ENCODE data around the gene DMD. TPM values are rescaled to one million over a fixed set of nuclear protein-coding genes. Genes with fewer than 3 reads are reported as not detected.

Gene DMD
- total RNA-seq, 1 donor from 2014 or later = 143 TPM

DNA sequence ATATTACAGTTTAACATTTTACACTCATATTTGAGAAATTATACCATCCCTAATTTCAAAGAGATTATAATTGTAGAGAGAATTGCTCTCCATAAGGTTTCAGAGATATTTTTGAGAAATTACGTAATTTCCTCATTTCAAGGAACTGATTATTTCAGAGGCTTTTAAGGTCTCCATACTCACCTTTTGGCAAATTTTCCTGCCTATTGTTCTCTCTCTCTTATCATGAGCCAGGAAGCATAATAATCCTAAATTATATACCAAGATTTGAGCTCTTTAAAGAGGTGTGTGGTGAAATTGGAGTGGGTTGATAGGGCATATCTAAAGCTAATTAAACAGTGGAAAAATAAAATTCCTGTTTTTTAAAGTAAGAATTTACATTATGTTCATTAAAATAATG, 1890.6 kb downstream of the DMD start:
- intact Hi-C loops (cut with micrococcal nuclease) = no loop called here
- Histone ChIP-seq H3K9me3 (replicated peaks) (no peaks in the 10 kb centered on the region), H3K27ac (replicated peaks) (peak overlapping the region; percentile 48), H3K36me3 (no peaks in the 10 kb centered on the region), H3K4me1 (peaks cover 24% of the 10 kb centered on the region), H3K27me3 (ENCODE audit: low read depth) (no peaks in the 10 kb centered on the region), H3K4me3 (no peak overlapping the region)
- TF ChIP-seq, protein P1, sequence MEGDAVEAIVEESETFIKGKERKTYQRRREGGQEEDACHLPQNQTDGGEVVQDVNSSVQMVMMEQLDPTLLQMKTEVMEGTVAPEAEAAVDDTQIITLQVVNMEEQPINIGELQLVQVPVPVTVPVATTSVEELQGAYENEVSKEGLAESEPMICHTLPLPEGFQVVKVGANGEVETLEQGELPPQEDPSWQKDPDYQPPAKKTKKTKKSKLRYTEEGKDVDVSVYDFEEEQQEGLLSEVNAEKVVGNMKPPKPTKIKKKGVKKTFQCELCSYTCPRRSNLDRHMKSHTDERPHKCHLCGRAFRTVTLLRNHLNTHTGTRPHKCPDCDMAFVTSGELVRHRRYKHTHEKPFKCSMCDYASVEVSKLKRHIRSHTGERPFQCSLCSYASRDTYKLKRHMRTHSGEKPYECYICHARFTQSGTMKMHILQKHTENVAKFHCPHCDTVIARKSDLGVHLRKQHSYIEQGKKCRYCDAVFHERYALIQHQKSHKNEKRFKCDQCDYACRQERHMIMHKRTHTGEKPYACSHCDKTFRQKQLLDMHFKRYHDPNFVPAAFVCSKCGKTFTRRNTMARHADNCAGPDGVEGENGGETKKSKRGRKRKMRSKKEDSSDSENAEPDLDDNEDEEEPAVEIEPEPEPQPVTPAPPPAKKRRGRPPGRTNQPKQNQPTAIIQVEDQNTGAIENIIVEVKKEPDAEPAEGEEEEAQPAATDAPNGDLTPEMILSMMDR (IDR thresholded peaks at IDR 0.05; ENCODE audit: borderline replicate concordance) = no peak
- DNase-seq = no peak

- Histone ChIP-seq H3K36me3 (no peaks in the 10 kb centered on the region), H3K9me3 (replicated peaks) (no peaks in the 10 kb centered on the region), H3K4me1 (peaks cover 34% of the 10 kb centered on the region), H3K27ac (replicated peaks) (peak overlapping the region; percentile 48), H3K4me3 (no peak overlapping the region), H3K27me3 (ENCODE audit: low read depth) (no peaks in the 10 kb centered on the region)
- DNase-seq = no peak
- TF ChIP-seq, protein P1 (IDR thresholded peaks at IDR 0.05; ENCODE audit: borderline replicate concordance) = no peak
- intact Hi-C loops (cut with micrococcal nuclease) = no loop called here
These were observed 1891.8 kb downstream of the DMD start for GRCh38 chrX:31319586-31319985.

- TF ChIP-seq, protein P1 (IDR thresholded peaks at IDR 0.05; ENCODE audit: borderline replicate concordance) = no peak
- intact Hi-C loops (cut with micrococcal nuclease) = no loop called here
These were observed 1892.5 kb downstream of the DMD start for GRCh38 chrX:31318866-31319265.

DNA sequence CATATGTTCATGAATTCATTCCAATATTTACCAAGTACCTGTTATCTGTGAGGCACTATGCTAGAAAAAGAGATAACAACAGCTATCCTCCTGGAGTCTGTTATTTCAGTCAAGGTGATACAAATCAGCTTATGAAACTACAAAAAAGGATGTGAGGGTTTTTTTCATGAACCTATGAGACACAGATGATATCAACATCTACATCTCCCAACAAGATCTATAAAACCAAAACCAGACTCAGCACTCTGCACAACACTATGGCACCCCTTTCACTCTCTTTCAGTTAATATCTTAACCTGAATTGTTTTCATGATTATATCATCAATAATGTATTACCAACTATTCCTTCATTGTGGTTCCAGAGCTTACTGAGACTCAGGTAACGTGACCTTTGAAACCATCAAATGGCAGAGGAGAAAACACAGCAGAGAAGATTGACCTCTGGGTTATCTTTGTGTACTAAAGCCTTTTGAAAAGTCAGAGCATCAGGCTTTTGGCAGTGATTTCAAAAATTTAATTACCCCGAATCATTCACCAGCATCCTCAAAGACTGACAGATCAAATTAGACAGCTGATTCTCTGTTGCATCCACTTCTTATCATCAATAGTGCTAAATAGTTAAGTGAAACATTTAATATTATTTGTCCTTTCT, 1894.9 kb downstream of the DMD start:
- H3K36me3 ChIP-seq = no peaks in the 10 kb centered on the region

More at GRCh38 chrX:31318866-31319265, 1892.5 kb downstream of the DMD start:
- H3K4me1 ChIP-seq = peaks cover 36% of the 10 kb centered on the region
- H3K27me3 ChIP-seq (ENCODE audit: low read depth) = no peaks in the 10 kb centered on the region
- peak overlapping the region; percentile 48 for H3K27ac ChIP-seq (replicated peaks)
- no peaks in the 10 kb centered on the region for H3K9me3 ChIP-seq (replicated peaks)
- no peak overlapping the region for H3K4me3 ChIP-seq
- DNase-seq = no peak
- no peaks in the 10 kb centered on the region for H3K36me3 ChIP-seq

GRCh38 chrX:31314921-31315320, 1896.4 kb downstream of the DMD start:
- Histone ChIP-seq H3K4me1 (peaks cover 28% of the 10 kb centered on the region), H3K9me3 (replicated peaks) (no peaks in the 10 kb centered on the region), H3K4me3 (no peak overlapping the region), H3K36me3 (no peaks in the 10 kb centered on the region), H3K27me3 (ENCODE audit: low read depth) (no peaks in the 10 kb centered on the region), H3K27ac (replicated peaks) (peak overlapping the region; percentile 69)
- TF ChIP-seq, protein P1 (IDR thresholded peaks at IDR 0.05; ENCODE audit: borderline replicate concordance) = no peak
- DNase-seq = no peak
- intact Hi-C loops (cut with micrococcal nuclease) = no loop called here

More for the DNA sequence above, 1894.9 kb downstream of the DMD start:
- intact Hi-C loops (cut with micrococcal nuclease) = no loop called here
- peak overlapping the region; percentile 69 for H3K27ac ChIP-seq (replicated peaks)
- TF ChIP-seq, protein P1 (IDR thresholded peaks at IDR 0.05; ENCODE audit: borderline replicate concordance) = no peak
- H3K9me3 ChIP-seq (replicated peaks) = no peaks in the 10 kb centered on the region
- peaks cover 36% of the 10 kb centered on the region for H3K4me1 ChIP-seq
- no peak overlapping the region for H3K4me3 ChIP-seq
- no peaks in the 10 kb centered on the region for H3K27me3 ChIP-seq (ENCODE audit: low read depth)
- DNase-seq = no peak
